Uterus (tissue), 2 donors: ENCODE data around the gene GAS1.

Source experiments
- POLR2A ChIP-seq, 2 donors: fragments of 450-650 bp; IDR thresholded peaks; one replicate each; pipeline ENCODE4 v1.6.1; 2016; ENCODE audit warnings: antibody characterized with exemption in 2 of 2, mild to moderate bottlenecking in 1 of 2, moderate library complexity in 1 of 2
- TF ChIP-seq, protein P1 (sequence below), 4 experiments: fragments of 200-600 bp in 2 of 4; fragments of 450-650 bp in 2 of 4; sonication (generic) in 2 of 4; IDR thresholded peaks; one replicate each; pipeline ENCODE4 v1.5.1; 2016 to 2019; ENCODE audit warnings: antibody characterized with exemption in 4 of 4, mild to moderate bottlenecking in 2 of 4, moderate library complexity in 1 of 4

DNA sequence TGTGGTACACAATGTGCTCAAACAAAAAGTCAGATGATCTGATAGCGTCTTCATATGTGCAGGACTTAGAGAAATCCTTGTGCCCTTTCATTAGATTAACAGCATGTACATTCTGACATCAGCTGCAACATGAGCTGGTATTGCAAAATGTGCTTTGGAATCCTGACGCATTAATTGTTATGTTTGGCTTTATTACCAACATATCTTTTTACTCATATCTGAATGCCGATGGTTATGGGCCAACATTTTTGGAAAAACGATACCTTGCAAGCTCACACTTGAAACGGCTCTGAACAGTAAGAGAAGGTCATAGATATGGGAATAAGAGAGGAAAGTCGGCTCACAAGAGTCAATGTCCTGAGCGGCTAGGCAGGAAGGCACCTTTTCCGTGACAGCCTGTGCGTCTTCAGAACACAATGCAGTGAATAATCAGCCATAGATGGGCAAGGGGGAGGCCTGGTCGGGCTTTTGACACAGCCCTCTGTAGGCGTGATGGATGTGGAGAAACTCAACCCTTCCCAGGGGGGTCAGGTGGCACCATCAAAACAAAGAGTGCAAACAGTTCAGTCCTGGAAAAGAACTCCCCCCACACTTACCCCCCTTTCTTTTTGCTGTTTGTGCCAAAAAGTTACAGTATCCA is 36.4 kb upstream of the GAS1 start:
- TF ChIP-seq, protein P1, sequence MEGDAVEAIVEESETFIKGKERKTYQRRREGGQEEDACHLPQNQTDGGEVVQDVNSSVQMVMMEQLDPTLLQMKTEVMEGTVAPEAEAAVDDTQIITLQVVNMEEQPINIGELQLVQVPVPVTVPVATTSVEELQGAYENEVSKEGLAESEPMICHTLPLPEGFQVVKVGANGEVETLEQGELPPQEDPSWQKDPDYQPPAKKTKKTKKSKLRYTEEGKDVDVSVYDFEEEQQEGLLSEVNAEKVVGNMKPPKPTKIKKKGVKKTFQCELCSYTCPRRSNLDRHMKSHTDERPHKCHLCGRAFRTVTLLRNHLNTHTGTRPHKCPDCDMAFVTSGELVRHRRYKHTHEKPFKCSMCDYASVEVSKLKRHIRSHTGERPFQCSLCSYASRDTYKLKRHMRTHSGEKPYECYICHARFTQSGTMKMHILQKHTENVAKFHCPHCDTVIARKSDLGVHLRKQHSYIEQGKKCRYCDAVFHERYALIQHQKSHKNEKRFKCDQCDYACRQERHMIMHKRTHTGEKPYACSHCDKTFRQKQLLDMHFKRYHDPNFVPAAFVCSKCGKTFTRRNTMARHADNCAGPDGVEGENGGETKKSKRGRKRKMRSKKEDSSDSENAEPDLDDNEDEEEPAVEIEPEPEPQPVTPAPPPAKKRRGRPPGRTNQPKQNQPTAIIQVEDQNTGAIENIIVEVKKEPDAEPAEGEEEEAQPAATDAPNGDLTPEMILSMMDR (IDR thresholded peaks at IDR 0.05) = no peak
- TF ChIP-seq POLR2A (IDR thresholded peaks at IDR 0.05) = no peak
